Measurements from ENCODE around the gene NKIRAS1. TPM values are rescaled to one million over a fixed set of nuclear protein-coding genes. Genes with fewer than 3 reads are reported as not detected.

The NKIRAS1 gene
- total RNA-seq, 4 donors from 2014 or later: 18.8 to 29.9 (median 25.5) TPM

DNA sequence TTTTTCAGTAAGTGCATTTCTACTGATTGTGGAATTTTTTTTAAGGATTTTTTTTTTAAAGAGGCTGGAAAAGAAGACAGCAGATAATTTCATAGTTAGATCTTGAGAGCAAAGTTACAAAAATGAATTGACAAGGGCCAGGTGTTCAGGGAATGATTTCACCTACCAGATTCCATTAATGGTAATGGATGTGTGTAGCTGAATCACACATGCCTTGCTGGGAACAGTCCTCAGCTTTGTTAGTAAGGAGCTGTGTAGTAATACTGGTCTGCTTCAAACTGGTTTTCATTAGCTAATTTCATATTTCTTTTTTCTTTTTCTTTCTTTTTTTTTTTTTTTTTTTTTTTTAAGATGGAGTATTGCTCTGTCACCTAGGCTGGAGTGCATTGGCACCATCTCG lies 44.3 kb upstream of the NKIRAS1 start:
- H3K4me1 ChIP-seq: peaks cover 3 to 57% (median 12%) of the 10 kb centered on the region in 3 donors
- peak overlapping the region in 3 of 4 donors; percentile 38 to 76 (median 76) for H3K27ac ChIP-seq
- no peaks in the 10 kb centered on the region for H3K27me3 ChIP-seq
- H3K9me3 ChIP-seq: no peaks in the 10 kb centered on the region
- H3K36me3 ChIP-seq: peaks cover 0 to 69% of the 10 kb centered on the region in 2 donors
- TF ChIP-seq EP300 (IDR thresholded peaks at IDR 0.05): no peak
- no peak for TF ChIP-seq CTCF (IDR thresholded peaks at IDR 0.05)
- no peak for TF ChIP-seq POLR2A (IDR thresholded peaks at IDR 0.05)
- no peak for TF ChIP-seq POLR2AphosphoS5 (IDR thresholded peaks at IDR 0.05)
- no CpG with 5 or more reads among the region's 1 CpG for WGBS, 2 donors (ENCODE audit: low coverage in 1 of 2)
- no peak for ATAC-seq
- H3K4me3 ChIP-seq: no peak overlapping the region

DNA sequence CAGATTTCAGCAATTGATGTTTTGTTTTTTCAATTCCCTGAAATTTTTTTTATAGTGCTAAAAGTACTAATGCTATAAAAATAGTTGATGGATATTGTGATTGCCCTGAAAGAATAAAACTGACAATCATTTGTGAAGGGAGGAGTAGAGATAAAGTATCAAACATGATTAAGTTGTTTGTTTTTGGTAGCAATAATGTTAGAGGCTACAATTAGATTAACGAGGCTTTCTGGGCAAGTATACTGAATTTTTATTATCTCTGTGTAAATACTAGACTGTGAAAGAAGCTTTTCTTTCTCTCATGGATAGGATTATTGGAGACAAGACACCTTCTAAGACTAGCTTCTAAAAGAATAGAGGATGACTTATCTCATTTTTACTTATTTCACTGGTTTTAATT lies 43.9 kb upstream of the NKIRAS1 start:
- Histone ChIP-seq H3K27ac (peak overlapping the region in 3 of 4 donors; percentile 38 to 76 (median 76)), H3K9me3 (no peaks in the 10 kb centered on the region), H3K36me3 (peaks cover 0 to 69% of the 10 kb centered on the region in 2 donors), H3K27me3 (no peaks in the 10 kb centered on the region), H3K4me1 (peaks cover 0 to 55% (median 8%) of the 10 kb centered on the region in 3 donors), H3K4me3 (no peak overlapping the region)
- ATAC-seq: no peak
- TF ChIP-seq POLR2A (IDR thresholded peaks at IDR 0.05): no peak
- TF ChIP-seq CTCF (IDR thresholded peaks at IDR 0.05): no peak
- 67 to 78% methylated on average over 1 of the region's 1 CpG for WGBS, 2 donors (ENCODE audit: low coverage in 1 of 2)

DNA sequence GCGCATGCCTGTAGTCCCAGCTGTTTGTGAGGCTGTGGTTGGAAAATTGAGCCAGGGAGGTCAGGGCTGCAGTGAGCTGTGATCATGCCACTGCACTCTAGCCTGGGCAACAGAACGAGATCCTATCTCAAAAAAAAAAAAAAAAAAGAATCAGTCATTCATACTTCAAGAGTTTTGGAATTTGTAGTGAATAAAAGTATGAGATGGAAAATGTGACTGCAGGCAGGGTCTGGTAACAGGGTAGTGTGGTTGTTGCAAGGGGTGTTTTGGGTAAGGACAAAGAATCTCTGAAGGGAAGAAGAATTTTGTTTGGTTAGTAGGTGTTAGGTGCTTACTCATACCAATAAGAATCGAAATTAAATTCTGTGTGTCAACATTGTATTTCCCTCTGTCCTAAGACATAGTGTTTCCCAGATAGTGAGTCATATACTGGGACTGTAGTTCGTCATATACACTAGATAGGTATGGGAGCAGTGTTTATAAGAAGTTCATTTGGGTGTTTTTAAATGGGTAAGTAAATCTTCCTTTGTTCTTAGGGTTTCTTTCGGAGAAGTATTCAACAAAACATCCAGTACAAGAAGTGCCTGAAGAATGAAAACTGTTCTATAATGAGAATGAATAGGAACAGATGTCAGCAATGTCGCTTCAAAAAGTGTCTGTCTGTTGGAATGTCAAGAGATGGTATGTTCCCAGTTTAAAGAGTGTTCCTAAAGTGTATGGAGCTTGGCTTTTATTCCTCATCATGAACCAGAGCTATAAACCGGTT lies 42.5 kb upstream of the NKIRAS1 start:
- Histone ChIP-seq H3K36me3 (peaks cover 0 to 69% of the 10 kb centered on the region in 2 donors), H3K27ac (peak overlapping the region in 3 of 4 donors; percentile 38 to 76 (median 76)), H3K27me3 (no peaks in the 10 kb centered on the region), H3K9me3 (no peaks in the 10 kb centered on the region), H3K4me1 (peaks cover 0 to 55% (median 8%) of the 10 kb centered on the region in 3 donors), H3K4me3 (no peak overlapping the region)
- 44 to 51% methylated on average over 5 to 6 of the region's 7 CpGs for WGBS, 2 donors (ENCODE audit: low coverage in 1 of 2)
- TF ChIP-seq EP300 (IDR thresholded peaks at IDR 0.05) (no peak), POLR2A (IDR thresholded peaks at IDR 0.05) (no peak), CTCF (IDR thresholded peaks at IDR 0.05) (no peak), POLR2AphosphoS5 (IDR thresholded peaks at IDR 0.05) (peak; percentile 67)
- peak; percentile 56 for ATAC-seq

GRCh38 chr3:23956701-23957100 lies 39.9 kb upstream of the NKIRAS1 start:
- no peak for ATAC-seq
- Histone ChIP-seq H3K36me3 (peaks cover 0 to 44% of the 10 kb centered on the region in 2 donors), H3K4me1 (peaks cover 9 to 68% (median 13%) of the 10 kb centered on the region in 3 donors), H3K27me3 (no peaks in the 10 kb centered on the region), H3K4me3 (no peak overlapping the region), H3K27ac (no peak overlapping the region), H3K9me3 (no peaks in the 10 kb centered on the region)
- WGBS, 2 donors (ENCODE audit: low coverage in 1 of 2): 47 to 78% methylated on average over 2 to 3 of the region's 3 CpGs
- TF ChIP-seq POLR2AphosphoS5 (IDR thresholded peaks at IDR 0.05) (no peak), CTCF (IDR thresholded peaks at IDR 0.05) (no peak), POLR2A (IDR thresholded peaks at IDR 0.05) (no peak), EP300 (IDR thresholded peaks at IDR 0.05) (no peak)

DNA sequence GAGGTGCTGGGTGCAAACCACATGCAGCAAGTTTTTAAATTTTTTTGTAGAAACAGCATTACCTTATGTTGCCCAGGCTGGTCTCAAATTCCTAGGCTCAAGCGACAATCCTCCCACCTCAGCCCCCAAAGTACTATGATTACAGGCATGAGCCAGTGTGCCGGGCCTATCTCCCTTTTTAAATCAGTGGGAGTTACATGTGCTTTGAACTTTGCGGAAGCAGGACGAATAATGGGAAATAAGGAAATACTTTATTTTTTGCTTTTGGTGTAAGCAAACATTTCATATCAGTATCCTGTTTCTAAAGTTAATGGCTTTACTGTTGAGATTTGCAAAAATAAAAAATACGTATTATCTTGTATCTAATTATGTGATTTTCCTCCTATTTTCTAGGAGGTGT lies 37.4 kb upstream of the NKIRAS1 start:
- TF ChIP-seq EP300 (IDR thresholded peaks at IDR 0.05): no peak
- TF ChIP-seq POLR2A (IDR thresholded peaks at IDR 0.05): no peak
- no peak for TF ChIP-seq CTCF (IDR thresholded peaks at IDR 0.05)
- no peak for TF ChIP-seq POLR2AphosphoS5 (IDR thresholded peaks at IDR 0.05)
- 87 to 92% methylated on average over 4 to 5 of the region's 5 CpGs for WGBS, 2 donors (ENCODE audit: low coverage in 1 of 2)
- no peak overlapping the region for H3K4me3 ChIP-seq
- H3K4me1 ChIP-seq: peaks cover 14 to 80% (median 26%) of the 10 kb centered on the region in 3 donors
- H3K27ac ChIP-seq: peak overlapping the region in 3 of 4 donors; percentile 2 to 29 (median 25)
- H3K9me3 ChIP-seq: no peaks in the 10 kb centered on the region
- ATAC-seq: no peak
- peaks cover 0 to 23% of the 10 kb centered on the region in 2 donors for H3K36me3 ChIP-seq
- H3K27me3 ChIP-seq: no peaks in the 10 kb centered on the region

Measured in gastroesophageal sphincter (tissue), 4 donors.